Measurements from ENCODE around the gene OXA1L.
"Not testable (repeated sequence)": the region's sequence is repeated elsewhere in the genome, so short reads cannot be mapped to it uniquely, and the experiment has no call there.

Gene OXA1L

GRCh38 chr14:22766457-22767322 lies at the start of gene OXA1L:
Gene OXA1L (plus strand): TSS chr14:22766688. CDS start chr14:22766702, 14 bp downstream.
- peak; percentile 90 for DNase-seq (ENCODE audit: low read depth)

GRCh38 chr14:22718091-22718490 lies 48.4 kb upstream of the OXA1L start:
- DNase-seq (ENCODE audit: low read depth) = no peak

DNA sequence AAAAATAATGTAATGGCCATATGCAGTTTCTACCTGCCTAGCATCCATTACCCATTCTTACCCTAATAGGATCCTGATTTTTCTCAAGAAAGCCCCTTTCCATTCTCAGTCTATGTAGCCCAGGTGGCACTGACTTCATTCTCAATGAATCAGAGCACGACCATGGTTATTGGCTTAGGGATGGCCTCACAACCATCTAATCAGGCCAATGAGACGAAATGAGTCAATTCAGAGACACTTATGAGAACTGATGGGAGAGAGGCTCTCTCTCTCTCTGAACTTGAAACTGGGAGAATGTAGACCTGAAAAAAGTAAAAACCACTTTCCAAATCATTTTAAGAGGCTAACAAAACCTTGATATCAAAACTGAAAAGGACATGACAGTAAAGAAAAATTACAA lies 45.3 kb upstream of the OXA1L start:
- no peak for DNase-seq (ENCODE audit: low read depth)

GRCh38 chr14:22723815-22724214 lies 42.7 kb upstream of the OXA1L start:
- no peak for DNase-seq (ENCODE audit: low read depth)

- DNase-seq (ENCODE audit: low read depth) = not testable (repeated sequence)
Measured at GRCh38 chr14:22724847-22725246, 41.6 kb upstream of the OXA1L start.

GRCh38 chr14:22725374-22725773 lies 41.1 kb upstream of the OXA1L start:
- DNase-seq (ENCODE audit: low read depth) = not testable (repeated sequence)

DNA sequence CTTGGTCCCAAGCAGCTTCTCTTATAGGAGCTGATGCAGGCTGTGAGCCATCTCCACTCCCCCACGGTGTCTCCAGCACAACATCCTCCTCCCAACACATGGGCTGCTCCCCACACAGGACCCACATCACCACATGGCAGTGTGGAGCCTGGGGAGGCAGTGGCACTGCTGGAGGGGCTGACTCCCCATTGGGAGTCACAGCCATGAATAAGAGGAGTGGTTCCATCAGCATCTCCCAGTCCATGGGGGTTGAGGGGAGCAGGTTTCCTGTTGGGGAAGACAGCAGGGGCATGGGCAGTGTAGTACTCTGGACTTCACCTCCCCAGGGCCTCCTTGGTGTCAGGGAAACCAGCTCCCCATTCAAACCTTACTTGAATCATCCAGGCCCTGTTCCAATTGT lies 40.5 kb upstream of the OXA1L start:
- DNase-seq (ENCODE audit: low read depth) = no peak

GRCh38 chr14:22732062-22732461 lies 34.4 kb upstream of the OXA1L start:
- not testable (repeated sequence) for DNase-seq (ENCODE audit: low read depth)

- DNase-seq (ENCODE audit: low read depth) = no peak
Measured at GRCh38 chr14:22733829-22734228, 32.7 kb upstream of the OXA1L start.

DNA sequence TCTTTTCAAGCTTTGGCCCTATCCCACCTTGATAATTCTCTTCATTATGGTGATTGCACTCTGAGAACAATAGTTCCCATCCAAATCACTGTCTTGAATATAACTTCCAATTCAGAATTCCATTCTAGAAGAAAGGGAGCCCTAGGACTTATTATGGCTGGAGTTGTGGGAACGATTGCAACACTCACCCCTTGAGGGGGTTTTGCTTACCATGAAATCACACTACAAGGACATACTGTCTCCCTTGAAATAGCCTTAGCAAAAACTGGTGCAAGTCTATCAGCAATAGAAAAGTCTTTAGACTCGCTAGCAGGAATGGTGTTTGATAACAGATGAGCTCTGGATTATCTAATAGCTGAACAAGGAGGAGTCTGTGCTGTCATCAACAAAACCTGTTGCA lies 31.4 kb upstream of the OXA1L start:
- DNase-seq (ENCODE audit: low read depth) = no peak

DNA sequence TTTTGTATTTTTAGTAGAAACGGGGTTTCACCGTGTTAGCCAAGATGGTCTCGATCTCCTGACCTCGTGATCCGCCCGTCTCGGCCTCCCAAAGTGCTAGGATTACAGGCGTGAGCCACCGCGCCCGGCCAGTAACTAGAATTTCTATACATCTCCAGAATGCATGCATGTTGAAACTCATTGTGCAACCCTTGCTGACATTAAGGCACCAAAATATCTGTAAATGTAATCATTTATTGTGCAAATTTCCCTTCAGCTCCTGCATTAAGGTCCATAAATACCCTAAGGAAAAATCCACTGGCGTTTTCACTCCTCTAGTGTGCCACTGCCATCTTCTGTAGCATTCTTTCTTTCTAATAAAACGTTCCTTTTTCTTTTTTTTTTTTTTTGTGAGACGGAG lies 30.1 kb upstream of the OXA1L start:
- not testable (repeated sequence) for DNase-seq (ENCODE audit: low read depth)

- no peak for DNase-seq (ENCODE audit: low read depth)
Measured at GRCh38 chr14:22737052-22737451, 29.4 kb upstream of the OXA1L start.

DNA sequence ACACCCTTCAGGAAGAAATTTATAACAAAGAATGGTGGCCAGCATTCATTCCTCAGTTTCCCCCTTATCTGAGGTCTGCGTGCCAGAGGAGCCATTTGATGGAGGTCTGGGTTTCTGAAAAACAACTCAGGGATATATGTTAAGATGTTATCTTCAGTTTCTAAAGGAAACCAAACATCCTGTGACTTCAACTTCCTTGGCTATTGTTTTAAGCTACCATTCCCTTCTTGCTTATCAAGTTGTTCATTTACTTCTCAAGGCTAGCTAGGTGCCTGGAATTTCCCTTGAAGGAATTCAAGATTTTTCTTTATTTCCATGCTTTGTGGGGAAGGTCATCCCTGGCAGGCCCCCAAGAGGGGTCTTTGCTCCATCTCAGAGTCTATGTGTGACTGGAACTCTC lies 27.1 kb upstream of the OXA1L start:
- no peak for DNase-seq (ENCODE audit: low read depth)

DNA sequence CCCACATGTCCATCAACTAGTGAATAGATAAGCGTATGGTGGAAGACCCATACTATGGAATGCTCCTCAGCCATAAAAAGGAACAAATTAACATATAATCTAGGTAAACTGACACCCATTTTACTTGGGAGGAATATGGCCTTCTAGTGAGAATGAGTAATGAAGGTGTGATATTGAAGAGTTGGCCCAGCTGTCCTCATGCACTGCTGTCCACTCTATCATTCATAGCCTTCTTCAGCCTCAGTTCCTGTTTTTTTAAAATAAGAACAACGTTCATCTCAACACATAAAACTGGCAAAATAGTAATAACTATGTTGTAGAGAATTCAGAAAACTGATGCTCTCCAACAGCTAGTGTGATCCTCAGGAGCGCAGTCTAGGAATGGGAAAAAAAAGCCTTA lies 26.5 kb upstream of the OXA1L start:
- DNase-seq (ENCODE audit: low read depth) = no peak

DNA sequence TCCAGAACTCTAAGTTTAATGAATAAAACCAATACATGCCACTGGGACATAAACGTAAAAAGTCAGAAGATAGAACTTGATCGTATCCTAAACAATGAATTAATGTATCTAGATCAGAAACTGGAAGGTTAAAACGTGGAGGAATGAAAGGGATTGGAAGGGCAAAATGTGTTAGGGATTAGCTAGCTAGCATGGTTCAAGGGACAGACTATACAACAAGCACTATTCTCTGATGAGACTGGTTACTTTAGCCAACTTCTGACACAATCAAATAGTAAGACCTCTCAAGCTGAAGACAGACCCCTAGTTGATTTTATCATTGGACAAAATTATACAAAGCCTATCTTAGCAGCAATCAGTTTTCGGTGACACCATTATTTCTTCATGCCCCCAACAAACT lies 18.7 kb upstream of the OXA1L start:
- DNase-seq (ENCODE audit: low read depth) = no peak

- DNase-seq (ENCODE audit: low read depth) = no peak
Measured at GRCh38 chr14:22748206-22748605, 18.3 kb upstream of the OXA1L start.

DNA sequence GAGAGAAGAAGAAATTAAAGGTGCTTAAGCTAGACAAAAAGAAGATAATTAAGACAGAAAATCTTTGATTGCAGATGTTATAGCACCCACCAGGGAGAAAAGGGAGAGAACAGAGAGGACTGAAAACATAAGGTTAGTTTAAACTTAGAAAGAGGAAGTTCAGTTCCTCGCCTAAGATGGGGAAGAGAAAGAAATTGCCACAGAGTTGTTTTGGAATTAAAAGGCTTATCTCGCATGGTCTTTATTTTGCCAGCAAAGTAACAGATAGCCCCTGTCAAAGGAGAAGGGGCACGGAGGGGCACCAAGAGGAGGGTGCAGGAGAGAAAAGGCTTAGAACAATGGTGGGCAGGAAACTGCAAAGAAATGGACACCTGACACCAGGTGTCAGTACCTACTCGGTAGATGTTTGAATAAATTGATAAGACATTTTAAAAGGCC lies 17.8 kb upstream of the OXA1L start:
- DNase-seq (ENCODE audit: low read depth) = no peak

DNA sequence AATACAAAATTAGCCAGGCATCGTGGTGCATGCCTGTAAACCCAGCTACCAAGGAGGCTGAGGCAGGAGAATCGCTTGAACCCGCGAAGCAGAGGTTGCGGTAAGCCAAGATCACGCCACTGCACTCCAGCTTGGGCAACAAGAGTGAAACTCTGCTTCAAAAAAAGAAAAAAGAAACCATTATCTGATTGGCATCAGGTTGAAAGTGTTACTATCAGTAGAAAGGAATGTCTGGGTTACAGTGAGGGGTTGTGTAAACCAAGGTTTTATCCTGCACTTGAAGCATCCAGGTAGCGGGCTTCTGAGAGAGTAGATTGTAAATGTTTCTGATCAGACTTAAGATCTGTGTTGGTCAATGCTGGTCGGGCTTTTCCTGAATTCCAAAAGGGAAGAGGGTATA lies 14.1 kb upstream of the OXA1L start:
- no peak for DNase-seq (ENCODE audit: low read depth)

GRCh38 chr14:22753586-22753985 lies 12.9 kb upstream of the OXA1L start:
- no peak for DNase-seq (ENCODE audit: low read depth)

DNA sequence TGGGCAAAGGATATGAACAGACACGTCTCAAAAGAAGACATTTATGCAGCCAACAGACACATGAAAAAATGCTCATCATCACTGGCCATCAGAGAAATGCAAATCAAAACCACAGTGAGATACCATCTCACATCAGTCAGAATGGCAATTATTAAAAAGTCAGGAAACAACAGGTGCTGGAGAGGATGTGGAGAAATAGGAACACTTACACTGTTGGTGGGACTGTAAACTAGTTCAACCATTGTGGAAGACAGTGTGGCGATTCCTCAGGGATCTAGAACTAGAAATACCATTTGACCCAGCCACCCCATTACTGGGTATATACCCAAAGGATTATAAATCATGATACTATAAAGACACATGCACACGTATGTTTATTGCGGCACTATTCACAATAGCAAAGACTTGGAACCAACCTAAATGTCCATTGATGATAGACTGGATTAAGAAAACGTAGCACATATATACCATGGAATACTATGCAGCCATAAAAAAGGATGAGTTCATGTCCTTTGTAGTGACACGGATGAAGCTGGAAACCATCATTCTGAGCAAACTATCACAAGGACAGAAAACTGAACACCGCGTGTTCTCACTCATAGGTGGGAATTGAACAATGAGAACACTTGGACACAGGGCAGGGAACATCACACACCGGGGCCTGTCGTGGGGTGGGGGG lies 8.4 kb upstream of the OXA1L start:
- not testable (repeated sequence) for DNase-seq (ENCODE audit: low read depth)

- no peak for DNase-seq (ENCODE audit: low read depth)
Measured at GRCh38 chr14:22761734-22762133, 4.8 kb upstream of the OXA1L start.

GRCh38 chr14:22764382-22764781 lies 2.1 kb upstream of the OXA1L start:
- DNase-seq (ENCODE audit: low read depth) = no peak

DNA sequence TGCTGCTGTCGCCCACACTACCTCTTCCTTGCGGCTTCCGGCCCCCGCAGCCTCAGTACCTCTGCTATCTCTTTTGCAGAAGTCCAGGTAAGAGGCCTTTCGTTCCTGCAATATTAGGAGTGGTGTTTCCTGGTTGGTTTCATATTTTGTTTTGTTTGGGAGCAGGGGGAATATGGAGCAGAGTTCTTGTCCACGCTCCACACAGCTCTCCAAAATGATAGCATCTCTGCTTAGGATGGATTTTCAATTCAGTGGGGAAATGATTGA lies 768 bp downstream of the OXA1L start:
- DNase-seq (ENCODE audit: low read depth) = no peak

GRCh38 chr14:22768947-22769346 lies 2.5 kb downstream of the OXA1L start:
- no peak for DNase-seq (ENCODE audit: low read depth)
